GM12878 (cell line): ENCODE results near the gene ELAVL3. TPM values are rescaled to one million over a fixed set of nuclear protein-coding genes. Genes with fewer than 3 reads are reported as not detected.

Experiments used
- ATF3 ChIP-seq: IDR thresholded peaks from 2 replicates; pipeline ENCODE4 v1.6.1; 2011; ENCODE audit warnings: low read depth, mild to moderate bottlenecking, low read length, moderate library complexity, borderline replicate concordance; ENCODE audit errors: extremely low read depth
- BHLHE40 ChIP-seq, 2 experiments: fragments of 450-650 bp in 1 of 2; IDR thresholded peaks; 2 replicates each; pipeline ENCODE4 v1.6.1; 2011 to 2017; ENCODE audit warnings: low read depth in 2 of 2, borderline replicate concordance in 1 of 2, improper control_type of control experiment in 1 of 2, low read length in 1 of 2, mild to moderate bottlenecking in 1 of 2
- ESRRA ChIP-seq: IDR thresholded peaks from 2 replicates; pipeline ENCODE4 v1.6.1; 2012; ENCODE audit warnings: mild to moderate bottlenecking, low read length, improper control_type of control experiment
- HDGF ChIP-seq: fragments of 450-650 bp; IDR thresholded peaks from 2 replicates; pipeline ENCODE4 v1.6.1; 2016; ENCODE audit warnings: antibody characterized with exemption
- IKZF2 ChIP-seq, 2 experiments: fragments of 450-650 bp; IDR thresholded peaks; 2 replicates each; pipeline ENCODE4 v1.6.1; 2017; ENCODE audit warnings: mild to moderate bottlenecking in 2 of 2, moderate library complexity in 2 of 2
- IRF5 ChIP-seq: fragments of 450-650 bp; IDR thresholded peaks from 2 replicates; pipeline ENCODE4 v1.6.1; 2017; ENCODE audit warnings: borderline replicate concordance
- MAX ChIP-seq: IDR thresholded peaks from 2 replicates; pipeline ENCODE4 v1.6.1; 2012; ENCODE audit warnings: low read depth, low read length, improper control_type of control experiment
- NR2C2 ChIP-seq: IDR thresholded peaks from 2 replicates; pipeline ENCODE4 v1.6.1; 2011; ENCODE audit warnings: borderline replicate concordance, low read depth; ENCODE audit not compliant: control insufficient read depth, insufficient read length
- NR2F1 ChIP-seq: fragments of 450-650 bp; conservative IDR thresholded peaks from 2 replicates; pipeline ENCODE4 v1.6.1; 2017; ENCODE audit warnings: mild to moderate bottlenecking
- PAX5 ChIP-seq: IDR thresholded peaks from 2 replicates; pipeline ENCODE4 v1.6.1; 2011; ENCODE audit warnings: low read depth, low read length, borderline replicate concordance
- PAX8 ChIP-seq: fragments of 450-650 bp; IDR thresholded peaks from 2 replicates; pipeline ENCODE4 v1.6.1; 2017; ENCODE audit warnings: mild to moderate bottlenecking, moderate library complexity
- POLR2AphosphoS5 ChIP-seq: IDR thresholded peaks from 2 replicates; pipeline ENCODE4 v1.6.1; 2011; ENCODE audit warnings: mild to moderate bottlenecking, low read length, inconsistent platforms
- PRDM15 ChIP-seq: fragments of 450-650 bp; formaldehyde crosslinking; IDR thresholded peaks from 2 replicates; pipeline ENCODE4 v1.4.0; 2020; ENCODE audit warnings: mild to moderate bottlenecking, moderate library complexity
- RAD21 ChIP-seq: IDR thresholded peaks from 2 replicates; pipeline ENCODE4 v1.6.1; 2011; ENCODE audit warnings: mild to moderate bottlenecking, low read depth, low read length, moderate library complexity; ENCODE audit not compliant: insufficient read depth
- RBBP5 ChIP-seq: fragments of 200-600 bp; sonication (generic); conservative IDR thresholded peaks from 2 replicates; pipeline ENCODE4 v1.6.1; 2016
- RELA ChIP-seq: fragments of 450-650 bp; IDR thresholded peaks from 2 replicates; pipeline ENCODE4 v1.8.0; 2014; ENCODE audit warnings: borderline replicate concordance; ENCODE audit not compliant: partially characterized antibody
- SIX5 ChIP-seq: IDR thresholded peaks from 2 replicates; pipeline ENCODE4 v1.6.1; 2011; ENCODE audit warnings: mild to moderate bottlenecking, low read depth, low read length, moderate library complexity; ENCODE audit not compliant: severe bottlenecking
- SKIL ChIP-seq: fragments of 450-650 bp; IDR thresholded peaks from 2 replicates; pipeline ENCODE4 v1.6.1; 2017; ENCODE audit warnings: mild to moderate bottlenecking, low read depth, inconsistent platforms; ENCODE audit not compliant: poor library complexity, severe bottlenecking
- STAT3 ChIP-seq: IDR thresholded peaks from 2 replicates; pipeline ENCODE4 v1.6.1; 2011; ENCODE audit warnings: low read depth, low read length, improper control_type of control experiment
- TARDBP ChIP-seq: IDR thresholded peaks from 2 replicates; pipeline ENCODE4 v1.6.1; 2016; ENCODE audit warnings: borderline replicate concordance
- YBX1 ChIP-seq: fragments of 450-650 bp; IDR thresholded peaks from 2 replicates; pipeline ENCODE4 v1.6.1; 2016; ENCODE audit warnings: antibody characterized with exemption
- polyA plus RNA-seq, 11 experiments: library from polyadenylated mRNA; depleted of rRNA in 4 of 11; unstranded in 6 of 11; stranded (reverse) in 5 of 11; fragments of >200 nt; fragmentation: Nextera tagmentation in 4 of 11; fragmentation: Illumina TruSeq in 1 of 11; extraction: Ambion mirVana in 4 of 11; extraction: Trizol in 1 of 11; gene quantifications; 1 replicate in 1 of 11; 2 replicates in 10 of 11; pipeline versions ENCODE4 v1.2.1 to v1.2.3, GENCODE V29; 2011 to 2016; ENCODE audit warnings: inconsistent platforms in 2 of 11, missing spikeins in 2 of 11, low read depth in 1 of 11
- total RNA-seq, 4 experiments: library from RNA; depleted of rRNA in 3 of 4; stranded (reverse); fragments of >200 nt in 3 of 4; fragmentation: Illumina TruSeq in 1 of 4; extraction: Trizol in 1 of 4; gene quantifications; 2 replicates each; pipeline versions ENCODE4 v1.2.1 to v1.2.3, GENCODE V29; 2013 to 2021

The ELAVL3 gene
- total and polyA plus RNA-seq, 10 of the 15 experiments (the other 5 are each of a cell fraction or from before 2014, with no cell fraction given) = under 0.01 to 0.05 (median 0.01) TPM; not detected in 7

GRCh38 chr19:11528551-11529341 is 47.9 kb upstream of the ELAVL3 start, which contains the start of gene ECSIT (continued):
- TF ChIP-seq RELA = peak; percentile 49
- no peak for TF ChIP-seq YBX1
- TF ChIP-seq BHLHE40 (IDR thresholded peaks at IDR 0.05; ENCODE audit: borderline replicate concordance in 1 of 2, low read depth in 2 of 2, low read length in 1 of 2) = peak in 1 of 2 experiments; percentile 84; a peak in 2 of 4 replicates
- peak in 1 of 2 experiments; percentile 16; a peak in 1 of 4 replicates for TF ChIP-seq IKZF2 (IDR thresholded peaks at IDR 0.05)
- no peak for TF ChIP-seq PAX8
- TF ChIP-seq RBBP5 = peak; percentile 90; the same call in 1 of the 2 replicates
- peak; percentile 53 for TF ChIP-seq SIX5
- no peak for TF ChIP-seq RAD21
- TF ChIP-seq STAT3 = no peak
- TF ChIP-seq POLR2AphosphoS5 = no peak; the same call in 1 of the 2 replicates
- peak; percentile 67; the same call in 1 of the 2 replicates for TF ChIP-seq TARDBP
- TF ChIP-seq NR2F1 = peak; percentile 98
- TF ChIP-seq PRDM15 (CRISPR knock-in tag) = no peak
- TF ChIP-seq NR2C2 = peak; percentile 80
- no peak; the same call in 1 of the 2 replicates for TF ChIP-seq HDGF
- TF ChIP-seq ATF3 = no peak
- TF ChIP-seq IRF5 = no peak
- TF ChIP-seq PAX5 = peak; percentile 62; the same call in 1 of the 2 replicates
- peak; percentile 59 for TF ChIP-seq SKIL
- peak; percentile 86; the same call in 1 of the 2 replicates for TF ChIP-seq ESRRA
- peak; percentile 87 for TF ChIP-seq MAX
